ENCODE measurements around the gene VRK3.

DNA sequence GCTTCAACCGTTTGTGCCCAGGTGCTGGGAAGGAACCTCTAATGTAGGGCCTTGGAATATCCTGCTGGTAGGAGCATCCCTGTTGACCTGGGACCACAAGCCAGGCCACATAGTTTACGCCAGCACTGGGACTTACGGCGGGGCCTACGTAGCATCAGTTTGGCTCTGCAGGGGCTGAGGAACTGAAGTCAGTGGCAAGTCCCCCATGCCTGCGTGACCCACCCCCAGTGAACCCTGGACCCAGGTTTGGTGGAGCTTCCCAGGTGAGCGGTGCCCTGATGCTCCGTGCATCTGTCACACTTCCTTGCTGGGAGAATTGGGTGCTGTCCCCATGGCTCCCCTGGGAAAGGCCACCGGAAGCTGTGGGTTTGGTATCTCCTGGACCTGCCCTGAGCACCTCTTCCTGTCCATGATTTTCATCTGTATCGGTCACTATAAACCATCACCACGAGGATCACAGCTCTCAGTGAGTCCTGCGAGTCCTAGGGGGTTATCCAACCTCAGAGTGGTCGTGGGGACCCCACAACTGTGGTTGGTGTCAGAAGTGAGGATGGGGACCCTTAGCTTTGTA, 74.1 kb downstream of the VRK3 start:
- TF ChIP-seq YY1 (IDR thresholded peaks at IDR 0.05) (no peak), RXRA (IDR thresholded peaks at IDR 0.05) (no peak), RAD21 (IDR thresholded peaks at IDR 0.05) (no peak), TAF1 (conservative IDR thresholded peaks at IDR 0.05) (no peak), JUND (IDR thresholded peaks at IDR 0.05) (no peak), FOXA1 (IDR thresholded peaks at IDR 0.05) (no peak), FOXA2 (IDR thresholded peaks at IDR 0.05) (no peak)
- TF ChIP-seq, protein P1, sequence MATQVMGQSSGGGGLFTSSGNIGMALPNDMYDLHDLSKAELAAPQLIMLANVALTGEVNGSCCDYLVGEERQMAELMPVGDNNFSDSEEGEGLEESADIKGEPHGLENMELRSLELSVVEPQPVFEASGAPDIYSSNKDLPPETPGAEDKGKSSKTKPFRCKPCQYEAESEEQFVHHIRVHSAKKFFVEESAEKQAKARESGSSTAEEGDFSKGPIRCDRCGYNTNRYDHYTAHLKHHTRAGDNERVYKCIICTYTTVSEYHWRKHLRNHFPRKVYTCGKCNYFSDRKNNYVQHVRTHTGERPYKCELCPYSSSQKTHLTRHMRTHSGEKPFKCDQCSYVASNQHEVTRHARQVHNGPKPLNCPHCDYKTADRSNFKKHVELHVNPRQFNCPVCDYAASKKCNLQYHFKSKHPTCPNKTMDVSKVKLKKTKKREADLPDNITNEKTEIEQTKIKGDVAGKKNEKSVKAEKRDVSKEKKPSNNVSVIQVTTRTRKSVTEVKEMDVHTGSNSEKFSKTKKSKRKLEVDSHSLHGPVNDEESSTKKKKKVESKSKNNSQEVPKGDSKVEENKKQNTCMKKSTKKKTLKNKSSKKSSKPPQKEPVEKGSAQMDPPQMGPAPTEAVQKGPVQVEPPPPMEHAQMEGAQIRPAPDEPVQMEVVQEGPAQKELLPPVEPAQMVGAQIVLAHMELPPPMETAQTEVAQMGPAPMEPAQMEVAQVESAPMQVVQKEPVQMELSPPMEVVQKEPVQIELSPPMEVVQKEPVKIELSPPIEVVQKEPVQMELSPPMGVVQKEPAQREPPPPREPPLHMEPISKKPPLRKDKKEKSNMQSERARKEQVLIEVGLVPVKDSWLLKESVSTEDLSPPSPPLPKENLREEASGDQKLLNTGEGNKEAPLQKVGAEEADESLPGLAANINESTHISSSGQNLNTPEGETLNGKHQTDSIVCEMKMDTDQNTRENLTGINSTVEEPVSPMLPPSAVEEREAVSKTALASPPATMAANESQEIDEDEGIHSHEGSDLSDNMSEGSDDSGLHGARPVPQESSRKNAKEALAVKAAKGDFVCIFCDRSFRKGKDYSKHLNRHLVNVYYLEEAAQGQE (IDR thresholded peaks at IDR 0.05): no peak
- TF ChIP-seq, protein P2, sequence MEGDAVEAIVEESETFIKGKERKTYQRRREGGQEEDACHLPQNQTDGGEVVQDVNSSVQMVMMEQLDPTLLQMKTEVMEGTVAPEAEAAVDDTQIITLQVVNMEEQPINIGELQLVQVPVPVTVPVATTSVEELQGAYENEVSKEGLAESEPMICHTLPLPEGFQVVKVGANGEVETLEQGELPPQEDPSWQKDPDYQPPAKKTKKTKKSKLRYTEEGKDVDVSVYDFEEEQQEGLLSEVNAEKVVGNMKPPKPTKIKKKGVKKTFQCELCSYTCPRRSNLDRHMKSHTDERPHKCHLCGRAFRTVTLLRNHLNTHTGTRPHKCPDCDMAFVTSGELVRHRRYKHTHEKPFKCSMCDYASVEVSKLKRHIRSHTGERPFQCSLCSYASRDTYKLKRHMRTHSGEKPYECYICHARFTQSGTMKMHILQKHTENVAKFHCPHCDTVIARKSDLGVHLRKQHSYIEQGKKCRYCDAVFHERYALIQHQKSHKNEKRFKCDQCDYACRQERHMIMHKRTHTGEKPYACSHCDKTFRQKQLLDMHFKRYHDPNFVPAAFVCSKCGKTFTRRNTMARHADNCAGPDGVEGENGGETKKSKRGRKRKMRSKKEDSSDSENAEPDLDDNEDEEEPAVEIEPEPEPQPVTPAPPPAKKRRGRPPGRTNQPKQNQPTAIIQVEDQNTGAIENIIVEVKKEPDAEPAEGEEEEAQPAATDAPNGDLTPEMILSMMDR (IDR thresholded peaks at IDR 0.05; ENCODE audit: low read depth, low read length, missing input control): no peak
- TF ChIP-seq, protein P3, sequence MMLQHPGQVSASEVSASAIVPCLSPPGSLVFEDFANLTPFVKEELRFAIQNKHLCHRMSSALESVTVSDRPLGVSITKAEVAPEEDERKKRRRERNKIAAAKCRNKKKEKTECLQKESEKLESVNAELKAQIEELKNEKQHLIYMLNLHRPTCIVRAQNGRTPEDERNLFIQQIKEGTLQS (IDR thresholded peaks at IDR 0.05): no peak
- TF ChIP-seq, protein P4, sequence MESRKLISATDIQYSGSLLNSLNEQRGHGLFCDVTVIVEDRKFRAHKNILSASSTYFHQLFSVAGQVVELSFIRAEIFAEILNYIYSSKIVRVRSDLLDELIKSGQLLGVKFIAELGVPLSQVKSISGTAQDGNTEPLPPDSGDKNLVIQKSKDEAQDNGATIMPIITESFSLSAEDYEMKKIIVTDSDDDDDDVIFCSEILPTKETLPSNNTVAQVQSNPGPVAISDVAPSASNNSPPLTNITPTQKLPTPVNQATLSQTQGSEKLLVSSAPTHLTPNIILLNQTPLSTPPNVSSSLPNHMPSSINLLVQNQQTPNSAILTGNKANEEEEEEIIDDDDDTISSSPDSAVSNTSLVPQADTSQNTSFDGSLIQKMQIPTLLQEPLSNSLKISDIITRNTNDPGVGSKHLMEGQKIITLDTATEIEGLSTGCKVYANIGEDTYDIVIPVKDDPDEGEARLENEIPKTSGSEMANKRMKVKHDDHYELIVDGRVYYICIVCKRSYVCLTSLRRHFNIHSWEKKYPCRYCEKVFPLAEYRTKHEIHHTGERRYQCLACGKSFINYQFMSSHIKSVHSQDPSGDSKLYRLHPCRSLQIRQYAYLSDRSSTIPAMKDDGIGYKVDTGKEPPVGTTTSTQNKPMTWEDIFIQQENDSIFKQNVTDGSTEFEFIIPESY (IDR thresholded peaks at IDR 0.05): no peak

Data from liver (tissue), 3 donors.